HFFc6 (cell line): ENCODE results near the gene MACROH2A1. TPM values are rescaled to one million over a fixed set of nuclear protein-coding genes. Genes with fewer than 3 reads are reported as not detected.

ENCODE experiments used
- DNase-seq: peaks from one replicate; pipeline ENCODE4 v3.0.0-alpha.2; 2018
- H3K27ac Mint-ChIP-seq: 2 replicates; pipeline ENCODE4 v1.8.0; 2020; ENCODE audit warnings: mild to moderate bottlenecking, mixed read lengths
- H3K27me3 Mint-ChIP-seq: 2 replicates; pipeline ENCODE4 v1.8.0; 2021; ENCODE audit warnings: mild to moderate bottlenecking, moderate library complexity, mixed read lengths; ENCODE audit not compliant: insufficient read depth
- H3K36me3 Mint-ChIP-seq: 2 replicates; pipeline ENCODE4 v1.8.0; 2021; ENCODE audit warnings: low read depth, mixed read lengths
- H3K4me1 Mint-ChIP-seq: 2 replicates; pipeline ENCODE4 v1.8.0; 2020; ENCODE audit warnings: low read depth, mixed read lengths
- H3K4me3 Mint-ChIP-seq: 2 replicates; pipeline ENCODE4 v1.8.0; 2020; ENCODE audit warnings: mild to moderate bottlenecking, moderate library complexity, mixed read lengths
- H3K9me3 Mint-ChIP-seq: 2 replicates; pipeline ENCODE4 v1.8.0; 2020; ENCODE audit warnings: mild to moderate bottlenecking, mixed read lengths
- total RNA-seq, 6 experiments: library from RNA; stranded (reverse); fragmentation: NEBNext Ultra II Directional; extraction: Animal tissue kit (Norgen Biotek cat#: 25700); gene quantifications; 2 replicates in 1 of 6; 3 replicates in 5 of 6; pipeline ENCODE4 v1.2.3, GENCODE V29; 2021
- TF ChIP-seq, protein P1 (sequence below): fragments of 200-600 bp; sonication (generic); IDR thresholded peaks from 2 replicates; pipeline ENCODE4 v1.5.0; 2021; ENCODE audit warnings: antibody characterized with exemption, mild to moderate bottlenecking

The MACROH2A1 gene
- total RNA-seq, 6 experiments from 2014 or later = 116 to 144 (median 127) TPM

GRCh38 chr5:135312255-135312935 is 86.6 kb downstream of the MACROH2A1 start:
- Mint-ChIP-seq H3K27me3 (no peaks in the 10 kb centered on the region; the same call in 1 of the 2 replicates), H3K4me3 (no peak overlapping the region), H3K36me3 (no peaks in the 10 kb centered on the region), H3K9me3 (no peaks in the 10 kb centered on the region), H3K4me1 (peaks cover 64% of the 10 kb centered on the region), H3K27ac (no peak overlapping the region)
- TF ChIP-seq, protein P1, sequence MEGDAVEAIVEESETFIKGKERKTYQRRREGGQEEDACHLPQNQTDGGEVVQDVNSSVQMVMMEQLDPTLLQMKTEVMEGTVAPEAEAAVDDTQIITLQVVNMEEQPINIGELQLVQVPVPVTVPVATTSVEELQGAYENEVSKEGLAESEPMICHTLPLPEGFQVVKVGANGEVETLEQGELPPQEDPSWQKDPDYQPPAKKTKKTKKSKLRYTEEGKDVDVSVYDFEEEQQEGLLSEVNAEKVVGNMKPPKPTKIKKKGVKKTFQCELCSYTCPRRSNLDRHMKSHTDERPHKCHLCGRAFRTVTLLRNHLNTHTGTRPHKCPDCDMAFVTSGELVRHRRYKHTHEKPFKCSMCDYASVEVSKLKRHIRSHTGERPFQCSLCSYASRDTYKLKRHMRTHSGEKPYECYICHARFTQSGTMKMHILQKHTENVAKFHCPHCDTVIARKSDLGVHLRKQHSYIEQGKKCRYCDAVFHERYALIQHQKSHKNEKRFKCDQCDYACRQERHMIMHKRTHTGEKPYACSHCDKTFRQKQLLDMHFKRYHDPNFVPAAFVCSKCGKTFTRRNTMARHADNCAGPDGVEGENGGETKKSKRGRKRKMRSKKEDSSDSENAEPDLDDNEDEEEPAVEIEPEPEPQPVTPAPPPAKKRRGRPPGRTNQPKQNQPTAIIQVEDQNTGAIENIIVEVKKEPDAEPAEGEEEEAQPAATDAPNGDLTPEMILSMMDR = no peak
- no peak for DNase-seq

DNA sequence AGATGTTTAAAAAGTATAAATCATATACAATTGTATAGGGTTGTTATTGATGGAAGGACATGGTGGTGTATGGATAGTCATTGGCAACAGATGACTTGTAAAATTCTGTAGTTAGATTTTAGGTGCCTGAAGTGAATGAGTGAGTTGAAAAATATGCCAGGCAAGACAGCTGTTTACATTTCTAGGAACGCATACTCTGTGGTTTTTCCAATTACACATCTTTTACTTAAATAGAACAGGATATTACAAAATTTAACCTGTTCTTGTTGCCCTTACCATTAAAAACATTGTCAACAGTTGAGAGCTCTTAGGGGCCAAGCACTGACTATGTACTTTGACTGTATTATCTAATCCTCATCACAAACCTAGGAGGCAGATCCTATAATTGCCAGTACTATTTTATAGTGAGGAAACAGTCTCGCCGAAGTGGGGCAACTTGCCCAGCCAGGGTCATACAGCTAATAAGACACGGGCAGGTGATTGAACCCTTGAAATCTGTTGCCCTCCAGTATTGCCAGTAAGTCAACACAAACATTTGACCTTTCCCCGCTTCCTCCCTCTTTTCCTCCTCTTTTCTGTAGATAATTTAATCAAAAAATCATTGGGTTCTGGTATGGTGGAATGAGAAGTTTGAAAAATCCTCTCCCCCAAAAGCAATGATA is 88.6 kb downstream of the MACROH2A1 start:
- DNase-seq = peak; percentile 78
- Mint-ChIP-seq H3K4me1 (peaks cover 65% of the 10 kb centered on the region), H3K27ac (peak overlapping the region; percentile 95), H3K4me3 (peak overlapping the region; percentile 72), H3K9me3 (no peaks in the 10 kb centered on the region), H3K36me3 (no peaks in the 10 kb centered on the region), H3K27me3 (no peaks in the 10 kb centered on the region; the same call in 1 of the 2 replicates)
- TF ChIP-seq, protein P1 = no peak

DNA sequence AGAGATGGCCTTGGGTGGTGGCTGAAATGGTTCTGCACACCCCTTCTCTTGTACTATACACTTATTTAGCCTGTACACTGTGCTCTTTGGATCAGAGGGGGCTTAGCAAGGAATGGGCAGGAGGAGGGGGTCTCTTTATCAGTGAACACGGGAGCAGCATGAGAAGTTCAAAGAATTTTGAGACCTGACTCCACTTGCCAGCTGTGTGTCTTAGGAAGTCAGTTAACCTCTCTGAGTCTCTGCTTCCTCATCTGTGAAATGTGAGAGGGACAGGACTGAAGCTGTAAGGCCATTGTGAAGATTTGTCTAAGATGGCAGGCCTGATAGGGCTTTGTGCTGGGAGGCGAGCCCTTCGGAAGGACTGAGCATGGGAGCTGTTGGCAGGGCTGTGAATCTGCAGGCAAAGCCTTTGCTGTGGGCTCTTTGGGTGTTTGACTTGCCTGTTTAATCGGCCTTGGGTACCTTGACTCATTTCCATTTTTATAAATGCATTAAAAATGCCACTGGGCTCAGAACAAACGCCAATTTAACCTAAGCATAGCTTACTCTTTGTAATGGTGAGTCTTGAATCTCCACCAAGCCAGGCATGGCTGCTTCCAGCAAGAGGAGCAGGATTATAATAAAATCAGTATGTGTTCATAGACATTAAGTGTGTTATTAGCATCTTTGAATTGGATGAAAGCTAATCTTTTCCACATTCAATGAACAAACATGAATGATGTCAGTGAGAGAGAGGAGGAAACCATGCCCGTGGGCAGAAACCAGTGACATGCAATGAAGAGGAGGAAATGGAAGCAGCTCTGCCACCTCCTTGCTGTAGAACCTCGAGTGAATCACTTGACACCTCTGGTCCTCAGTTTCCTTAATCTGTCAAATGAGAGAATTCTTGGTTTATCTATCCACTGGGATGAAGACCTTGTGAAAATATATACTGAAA is 89.4 kb downstream of the MACROH2A1 start:
- Mint-ChIP-seq H3K27ac (peak overlapping the region; percentile 95), H3K4me3 (peak overlapping the region; percentile 72), H3K4me1 (peaks cover 63% of the 10 kb centered on the region), H3K27me3 (peaks cover 3% of the 10 kb centered on the region), H3K9me3 (no peaks in the 10 kb centered on the region), H3K36me3 (no peaks in the 10 kb centered on the region)
- TF ChIP-seq, protein P1 = no peak
- peak; percentile 25 for DNase-seq

- no peaks in the 10 kb centered on the region for H3K36me3 Mint-ChIP-seq
- peak; percentile 88 for DNase-seq
- peak overlapping the region; percentile 72 for H3K4me3 Mint-ChIP-seq
- peaks cover 58% of the 10 kb centered on the region for H3K4me1 Mint-ChIP-seq
- TF ChIP-seq, protein P1 = no peak
- H3K27ac Mint-ChIP-seq = peak overlapping the region; percentile 95
- H3K27me3 Mint-ChIP-seq = peaks cover 3% of the 10 kb centered on the region; the same call in 1 of the 2 replicates
- no peaks in the 10 kb centered on the region for H3K9me3 Mint-ChIP-seq
These were observed 90.3 kb downstream of the MACROH2A1 start for GRCh38 chr5:135308752-135309151.

DNA sequence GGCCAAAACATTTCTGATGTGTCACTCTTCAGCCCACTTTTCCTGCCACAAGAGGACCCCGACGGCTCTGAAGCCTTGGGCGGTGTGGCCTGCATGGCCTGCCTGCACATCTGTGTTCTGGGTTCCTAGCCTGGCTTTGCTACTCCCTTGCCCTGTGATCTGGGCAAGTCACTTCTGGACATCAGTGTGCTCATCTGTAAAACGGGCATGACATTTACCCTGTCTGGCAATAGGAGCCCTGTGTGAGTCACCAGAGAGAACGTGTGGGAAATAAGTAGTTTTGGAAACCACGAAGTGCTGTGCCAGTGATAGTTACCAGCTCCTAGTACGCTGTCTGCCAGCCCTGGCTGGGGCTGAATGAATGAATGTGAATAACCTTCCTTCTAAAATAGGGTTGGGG is 90.8 kb downstream of the MACROH2A1 start:
- Mint-ChIP-seq H3K4me1 (peaks cover 58% of the 10 kb centered on the region), H3K27ac (peak overlapping the region; percentile 95), H3K9me3 (no peaks in the 10 kb centered on the region), H3K4me3 (peak overlapping the region; percentile 72), H3K27me3 (peaks cover 3% of the 10 kb centered on the region; the same call in 1 of the 2 replicates), H3K36me3 (no peaks in the 10 kb centered on the region)
- TF ChIP-seq, protein P1 = no peak
- peak; percentile 71 for DNase-seq
